Measurements from ENCODE around the gene KCNIP4. TPM values are rescaled to one million over a fixed set of nuclear protein-coding genes. Genes with fewer than 3 reads are reported as not detected.

Gene KCNIP4
- total RNA-seq, 1 donor from 2014 or later, result not detected

GRCh38 chr4:21271439-21272052, 677.0 kb downstream of the KCNIP4 start:
- Mint-ChIP-seq H3K36me3 (ENCODE audit: low read depth) (no peaks in the 10 kb centered on the region), H3K9me3 (peaks cover 4% of the 10 kb centered on the region), H3K27me3 (no peaks in the 10 kb centered on the region), H3K4me1 (no peaks in the 10 kb centered on the region), H3K4me3 (no peak overlapping the region), H3K27ac (no peak overlapping the region)
- intact Hi-C loops (cut with micrococcal nuclease), result no loop called here
- ATAC-seq (ENCODE audit: low read depth), result no peak
- CTCF ChIA-PET, result no interaction called here
- POLR2A ChIA-PET, result no interaction called here
- no peak for TF ChIP-seq CTCF (IDR thresholded peaks at IDR 0.05)
- no peak for DNase-seq

- H3K9me3 Mint-ChIP-seq, result peaks cover 10% of the 10 kb centered on the region
- H3K4me1 Mint-ChIP-seq, result no peaks in the 10 kb centered on the region
- no peak overlapping the region for H3K4me3 Mint-ChIP-seq
- CTCF ChIA-PET, result no interaction called here
- H3K36me3 Mint-ChIP-seq (ENCODE audit: low read depth), result no peaks in the 10 kb centered on the region
- H3K27ac Mint-ChIP-seq, result no peak overlapping the region
- DNase-seq (no peak), ATAC-seq (ENCODE audit: low read depth) (no peak)
- POLR2A ChIA-PET, result no interaction called here
- H3K27me3 Mint-ChIP-seq, result no peaks in the 10 kb centered on the region
- TF ChIP-seq CTCF (IDR thresholded peaks at IDR 0.05), result no peak
- intact Hi-C loops (cut with micrococcal nuclease), result no loop called here
These were observed 700.2 kb downstream of the KCNIP4 start for GRCh38 chr4:21248331-21248730.

GRCh38 chr4:21242163-21242562, 706.4 kb downstream of the KCNIP4 start:
- ATAC-seq (ENCODE audit: low read depth) (no peak), DNase-seq (no peak)
- ChIA-PET CTCF (no interaction called here), POLR2A (no interaction called here)
- H3K9me3 Mint-ChIP-seq, result peaks cover 7% of the 10 kb centered on the region
- no peak for TF ChIP-seq CTCF (IDR thresholded peaks at IDR 0.05)
- no peaks in the 10 kb centered on the region for H3K4me1 Mint-ChIP-seq
- H3K4me3 Mint-ChIP-seq, result no peak overlapping the region
- no peaks in the 10 kb centered on the region for H3K27me3 Mint-ChIP-seq
- no peak overlapping the region for H3K27ac Mint-ChIP-seq
- intact Hi-C loops (cut with micrococcal nuclease), result no loop called here
- no peaks in the 10 kb centered on the region for H3K36me3 Mint-ChIP-seq (ENCODE audit: low read depth)

GRCh38 chr4:21226637-21227538, 721.7 kb downstream of the KCNIP4 start:
- Mint-ChIP-seq H3K9me3 (no peaks in the 10 kb centered on the region), H3K4me1 (no peaks in the 10 kb centered on the region), H3K27ac (no peak overlapping the region), H3K27me3 (no peaks in the 10 kb centered on the region), H3K36me3 (ENCODE audit: low read depth) (no peaks in the 10 kb centered on the region), H3K4me3 (no peak overlapping the region)
- ATAC-seq (ENCODE audit: low read depth) (no peak), DNase-seq (no peak)
- TF ChIP-seq CTCF (IDR thresholded peaks at IDR 0.05), result no peak
- intact Hi-C loops (cut with micrococcal nuclease), result no loop called here
- ChIA-PET POLR2A (no interaction called here), CTCF (no interaction called here)

- Mint-ChIP-seq H3K27ac (no peak overlapping the region), H3K4me1 (no peaks in the 10 kb centered on the region), H3K4me3 (no peak overlapping the region), H3K27me3 (no peaks in the 10 kb centered on the region), H3K9me3 (peaks cover 7% of the 10 kb centered on the region), H3K36me3 (ENCODE audit: low read depth) (no peaks in the 10 kb centered on the region)
- intact Hi-C loops (cut with micrococcal nuclease), result no loop called here
- TF ChIP-seq CTCF (IDR thresholded peaks at IDR 0.05), result no peak
- no peak for ATAC-seq (ENCODE audit: low read depth)
- ChIA-PET POLR2A (no interaction called here), CTCF (no interaction called here)
- no peak for DNase-seq
These were observed 736.7 kb downstream of the KCNIP4 start for GRCh38 chr4:21211846-21212245.
